ENCODE results near the gene BABAM2.
"Not testable (repeated sequence)": the region's sequence is repeated elsewhere in the genome, so short reads cannot be mapped to it uniquely, and the experiment has no call there.

- not testable (repeated sequence) for TF ChIP-seq CTCF (conservative IDR thresholded peaks at IDR 0.05 in 1 of 2, IDR thresholded peaks at IDR 0.05 in 1 of 2; ENCODE audit: extremely low read depth in 1 of 2, insufficient read depth in 1 of 2, low read depth in 1 of 2, low read length in 2 of 2); EZH2 (IDR thresholded peaks at IDR 0.05; ENCODE audit: borderline replicate concordance, low read length)
Measured at GRCh38 chr2:28018474-28018873, 127.9 kb downstream of the BABAM2 start.

Data from mammary epithelial cell (primary cell).